A549 (cell line): ENCODE data around the gene TMEM38A.

Experiments used
- CTCF ChIP-seq: fragments of >200 bp; sonication (Bioruptor Twin); formaldehyde crosslinking; IDR thresholded peaks from 3 replicates; pipeline ENCODE4 v1.5.1; 2016
- EHMT2 ChIP-seq: fragments of 200-600 bp; sonication (generic); IDR thresholded peaks from 2 replicates; pipeline ENCODE4 v1.6.1; 2016; ENCODE audit warnings: antibody characterized with exemption, low read depth, mild to moderate bottlenecking, moderate library complexity
- JUN ChIP-seq, 2 experiments: fragments of >200 bp; sonication (Bioruptor Twin); formaldehyde crosslinking; IDR thresholded peaks; 2 replicates in 1 of 2; 3 replicates in 1 of 2; pipeline ENCODE4 v1.6.1; 2016 to 2017
- JUNB ChIP-seq: fragments of >200 bp; sonication (Bioruptor Twin); formaldehyde crosslinking; IDR thresholded peaks from 2 replicates; pipeline ENCODE4 v1.6.1; 2016
- MAFK ChIP-seq: fragments of 450-650 bp; IDR thresholded peaks from 2 replicates; pipeline ENCODE4 v1.6.1; 2014; ENCODE audit not compliant: partially characterized antibody
- MAX ChIP-seq: IDR thresholded peaks from 2 replicates; pipeline ENCODE4 v1.6.1; 2012
- MAZ ChIP-seq: fragments of 150-350 bp; IDR thresholded peaks from 2 replicates; pipeline ENCODE4 v1.6.1; 2014; ENCODE audit warnings: antibody characterized with exemption, low read depth, low read length, borderline replicate concordance
- POLR2A ChIP-seq: IDR thresholded peaks from 2 replicates; pipeline ENCODE4 v1.6.1; 2012; ENCODE audit warnings: mild to moderate bottlenecking, low read length
- REST ChIP-seq: fragments of 200-600 bp; sonication (generic); IDR thresholded peaks from 2 replicates; pipeline ENCODE4 v1.6.1; 2016; ENCODE audit warnings: antibody characterized with exemption, mild to moderate bottlenecking, moderate library complexity
- USF2 ChIP-seq: fragments of 450-650 bp; IDR thresholded peaks from 2 replicates; pipeline ENCODE4 v1.6.1; 2014; ENCODE audit warnings: antibody characterized with exemption
- ZC3H11A ChIP-seq: fragments of 450-650 bp; IDR thresholded peaks from 2 replicates; pipeline ENCODE4 v1.6.1; 2014; ENCODE audit warnings: antibody characterized with exemption, mild to moderate bottlenecking

- no peak for TF ChIP-seq CTCF
- TF ChIP-seq MAX: no peak
- no peak for TF ChIP-seq MAFK
- no peak for TF ChIP-seq ZC3H11A
- no peak for TF ChIP-seq MAZ
- no peak for TF ChIP-seq REST
- TF ChIP-seq JUNB: no peak
- TF ChIP-seq POLR2A: no peak
- TF ChIP-seq EHMT2: no peak
- no peak for TF ChIP-seq USF2
- no peak for TF ChIP-seq JUN (IDR thresholded peaks at IDR 0.05)
Measured at GRCh38 chr19:16624236-16624635, 36.7 kb upstream of the TMEM38A start.
